IMR-90 (cell line): ENCODE measurements around the gene GFM1. TPM values are rescaled to one million over a fixed set of nuclear protein-coding genes. Genes with fewer than 3 reads are reported as not detected.

ENCODE experiments used
- ATAC-seq: fragments of 200-7000 bp; cut with Tn5 transposase; 2 replicates; pipeline ENCODE4 v1.9.1; 2020; ENCODE audit warnings: low read depth, mild to moderate bottlenecking, moderate library complexity
- BruUV-seq: library from RNA; stranded (reverse); fragments of 400-500 nt; replicated peaks from 2 replicates; lab custom pipeline; 2021; lab: Mats Ljungman, UMichigan
- CTCF ChIA-PET: fragments of 300-600 bp; formaldehyde crosslinking; extraction: SDS; loops from one replicate; lab custom pipeline; 2021; ENCODE audit warnings: antibody characterized with exemption; lab: Yijun Ruan, JAX
- POLR2A ChIA-PET: fragments of 300-600 bp; sonication (Branson Sonifier 250); formaldehyde crosslinking; loops from one replicate; lab custom pipeline; 2022; ENCODE audit warnings: antibody characterized with exemption; ENCODE audit not compliant: unreplicated experiment; lab: Charles Lee
- DNase-seq: peaks from one replicate; pipeline ENCODE4 v3.0.0; 2013
- H2AFZ ChIP-seq: replicated peaks from 2 replicates; pipeline ENCODE3; 2013; ENCODE audit warnings: low read length, mild to moderate bottlenecking; ENCODE audit not compliant: poor library complexity
- H2AK5ac ChIP-seq: 2 replicates; pipeline ENCODE4 v1.6.1; 2013; ENCODE audit warnings: low read depth, low read length, inconsistent platforms
- H2AK9ac ChIP-seq: replicated peaks from 2 replicates; pipeline ENCODE3; 2013; ENCODE audit warnings: mild to moderate bottlenecking, low read depth, low read length, moderate library complexity; ENCODE audit not compliant: poor library complexity
- H2BK120ac ChIP-seq: 2 replicates; pipeline ENCODE4 v1.6.1; 2013; ENCODE audit warnings: low read depth, low read length, inconsistent platforms
- H2BK15ac ChIP-seq: 3 replicates; pipeline ENCODE4 v1.6.1; 2013; ENCODE audit warnings: low read depth, low read length, inconsistent platforms
- H2BK20ac ChIP-seq: 2 replicates; pipeline ENCODE4 v1.6.1; 2013; ENCODE audit warnings: low read depth, mild to moderate bottlenecking, inconsistent platforms, low read length, moderate library complexity
- H2BK5ac ChIP-seq: 2 replicates; pipeline ENCODE4 v1.6.1; 2013; ENCODE audit warnings: mild to moderate bottlenecking, low read depth, low read length, inconsistent platforms; ENCODE audit not compliant: poor library complexity, severe bottlenecking
- H3K14ac ChIP-seq: replicated peaks from 2 replicates; pipeline ENCODE4 v1.6.1; 2013; ENCODE audit warnings: low read depth, low read length, inconsistent platforms
- H3K18ac ChIP-seq: 2 replicates; pipeline ENCODE4 v1.6.1; 2013; ENCODE audit warnings: low read depth, low read length, control low read depth
- H3K23ac ChIP-seq: 2 replicates; pipeline ENCODE4 v1.6.1; 2013; ENCODE audit warnings: low read depth, low read length, inconsistent platforms
- H3K27ac ChIP-seq: 2 replicates; pipeline ENCODE4 v1.5.1; 2013; ENCODE audit warnings: mild to moderate bottlenecking, control low read depth, low read length; ENCODE audit not compliant: insufficient read depth
- H3K27me3 ChIP-seq: 2 replicates; pipeline ENCODE4 v1.6.1; 2013; ENCODE audit warnings: low read length; ENCODE audit not compliant: control insufficient read depth, insufficient read depth
- H3K36me3 ChIP-seq: 2 replicates; pipeline ENCODE4 v1.6.1; 2013; ENCODE audit warnings: low read length, mixed read lengths; ENCODE audit not compliant: control insufficient read depth, insufficient read depth
- H3K4ac ChIP-seq: 2 replicates; pipeline ENCODE4 v1.6.1; 2013; ENCODE audit warnings: low read depth, low read length, inconsistent platforms
- H3K4me1 ChIP-seq: 2 replicates; pipeline ENCODE4 v1.6.1; 2013; ENCODE audit warnings: low read length, mixed read lengths; ENCODE audit not compliant: control insufficient read depth, insufficient read depth
- H3K4me2 ChIP-seq: 2 replicates; pipeline ENCODE4 v1.6.1; 2013; ENCODE audit warnings: low read depth, mild to moderate bottlenecking, control low read depth, low read length, moderate library complexity
- H3K4me3 ChIP-seq: 2 replicates; pipeline ENCODE4 v1.5.1; 2013; ENCODE audit warnings: low read depth, mild to moderate bottlenecking, control low read depth, low read length, moderate library complexity; ENCODE audit not compliant: insufficient read depth
- H3K56ac ChIP-seq: 2 replicates; pipeline ENCODE4 v1.6.1; 2013; ENCODE audit warnings: low read length, inconsistent platforms; ENCODE audit not compliant: insufficient read depth; ENCODE audit errors: extremely low read depth
- H3K79me1 ChIP-seq, 2 experiments: 2 replicates each; pipeline ENCODE4 v1.6.1; 2013; ENCODE audit warnings: low read length in 2 of 2, inconsistent platforms in 1 of 2, low read depth in 1 of 2
- H3K9ac ChIP-seq: 2 replicates; pipeline ENCODE4 v1.6.1; 2013; ENCODE audit warnings: low read depth, low read length, control low read depth
- H3K9me1 ChIP-seq: 2 replicates; pipeline ENCODE4 v1.6.1; 2013; ENCODE audit warnings: low read length, inconsistent platforms; ENCODE audit not compliant: insufficient read depth
- H3K9me3 ChIP-seq: 2 replicates; pipeline ENCODE4 v1.6.1; 2013; ENCODE audit warnings: low read length; ENCODE audit not compliant: control insufficient read depth, insufficient read depth
- H4K20me1 ChIP-seq: 2 replicates; pipeline ENCODE4 v1.6.1; 2013; ENCODE audit warnings: low read length, inconsistent platforms; ENCODE audit not compliant: insufficient read depth
- H4K5ac ChIP-seq: 2 replicates; pipeline ENCODE4 v1.6.1; 2013; ENCODE audit warnings: mild to moderate bottlenecking, low read depth, low read length, control low read depth
- H4K8ac ChIP-seq, 2 experiments: 2 replicates each; pipeline ENCODE4 v1.6.1; 2013; ENCODE audit warnings: low read depth in 2 of 2, low read length in 2 of 2, control low read depth in 1 of 2, inconsistent platforms in 1 of 2
- H4K91ac ChIP-seq: 2 replicates; pipeline ENCODE4 v1.6.1; 2013; ENCODE audit warnings: low read depth, low read length, inconsistent platforms; ENCODE audit not compliant: insufficient read depth
- BHLHE40 ChIP-seq: fragments of 150-350 bp; IDR thresholded peaks from 2 replicates; pipeline ENCODE4 v1.6.1; 2016; ENCODE audit warnings: mild to moderate bottlenecking, low read depth, low read length
- CEBPB ChIP-seq: IDR thresholded peaks from 2 replicates; pipeline ENCODE4 v1.6.1; 2012; ENCODE audit warnings: low read depth, low read length, improper control_type of control experiment
- CHD1 ChIP-seq: IDR thresholded peaks from 2 replicates; pipeline ENCODE4 v1.6.1; 2012; ENCODE audit warnings: low read depth, low read length, improper control_type of control experiment
- FOS ChIP-seq: fragments of 150-350 bp; IDR thresholded peaks from 2 replicates; pipeline ENCODE4 v1.6.1; 2016; ENCODE audit warnings: low read depth, low read length
- MAZ ChIP-seq: IDR thresholded peaks from 2 replicates; pipeline ENCODE4 v1.6.1; 2012; ENCODE audit warnings: low read depth, mild to moderate bottlenecking, low read length, improper control_type of control experiment, moderate library complexity, borderline replicate concordance
- NFE2L2 ChIP-seq: fragments of 150-350 bp; IDR thresholded peaks from 2 replicates; pipeline ENCODE4 v1.6.1; 2016; ENCODE audit warnings: low read depth, mild to moderate bottlenecking, low read length
- POLR2A ChIP-seq: IDR thresholded peaks from 2 replicates; pipeline ENCODE4 v1.6.1; 2012; ENCODE audit warnings: mild to moderate bottlenecking, low read depth, low read length
- SMC3 ChIP-seq: fragments of 150-350 bp; IDR thresholded peaks from 2 replicates; pipeline ENCODE4 v1.6.1; 2016; ENCODE audit warnings: low read depth, mild to moderate bottlenecking, antibody characterized with exemption, low read length, moderate library complexity
- WGBS, 2 experiments: methylation state at CpG; one replicate each; pipeline versions ENCODE4 v1.1.5 to v1.1.7; 2013; ENCODE audit warnings: missing lambda C conversion rate in 2 of 2; ENCODE audit not compliant: insufficient read length in 1 of 2; ENCODE audit errors: extremely low coverage in 2 of 2; 5-methylcytosine and 5-hydroxymethylcytosine counted together
- dilution Hi-C: fragments of 300-500 bp; cut with HindIII; formaldehyde crosslinking; loops from one replicate; pipeline ENCODE4 v1.14.3; 2018; ENCODE audit warnings: low sequenced_read_pairs; ENCODE audit not compliant: unreplicated experiment
- in situ Hi-C: fragments of 300-500 bp; cut with MboI; formaldehyde crosslinking; loops from 3 replicates; pipeline ENCODE4 v1.14.3; 2019; ENCODE audit warnings: low sequenced_read_pairs, inconsistent platforms, mixed read lengths
- intact Hi-C: fragments of 100-400 bp; cut with micrococcal nuclease; formaldehyde crosslinking; loops from 2 replicates; pipeline ENCODE4 v1.10.0; 2022
- polyA plus RNA-seq, 3 experiments: library from polyadenylated mRNA; depleted of rRNA; stranded (reverse); fragments of >200 nt; gene quantifications; 2 replicates each; pipeline ENCODE4 v1.2.3, GENCODE V29; 2012; ENCODE audit warnings: low replicate concordance in 1 of 3
- total RNA-seq: library from RNA; depleted of rRNA; stranded (reverse); fragments of >200 nt; gene quantifications from 2 replicates; pipeline ENCODE4 v1.2.3, GENCODE V29; 2012

The GFM1 gene
- total and polyA plus RNA-seq, 2 of the 4 experiments (the other 2 are of a cell fraction) = 12.4 to 36.0 TPM

- peak overlapping the region; percentile 10 to 50; a peak in 3 of 4 replicates for H4K8ac ChIP-seq
- peak overlapping the region; percentile 82 for H3K4ac ChIP-seq
Observed at GRCh38 chr3:158738653-158739052, 94.3 kb downstream of the GFM1 start.

More at GRCh38 chr3:158738653-158739052, 94.3 kb downstream of the GFM1 start:
- DNase-seq (no peak), ATAC-seq (no peak)
- Histone ChIP-seq H3K9me3 (peaks cover 9% of the 10 kb centered on the region), H3K27me3 (no peaks in the 10 kb centered on the region), H4K91ac (peak overlapping the region; percentile 62), H3K9me1 (peaks cover 13% of the 10 kb centered on the region), H3K36me3 (peaks cover 5% of the 10 kb centered on the region; the same call in 1 of the 2 replicates), H2BK15ac (0 out of 3 replicates have a peak overlapping the region, but pooled peaks have one; percentile 88), H2AK5ac (peak overlapping the region; percentile 94), H3K79me1 (peaks cover 0 to 4% of the 10 kb centered on the region in 2 experiments; a peak in 2 of 4 replicates), H2AK9ac (peak overlapping the region; percentile 65), H4K5ac (peak overlapping the region; percentile 81), H3K9ac (peak overlapping the region; percentile 5; the same call in 1 of the 2 replicates), H3K27ac (peak overlapping the region; percentile 95; the same call in 1 of the 2 replicates), H3K4me2 (peak overlapping the region; percentile 31; the same call in 1 of the 2 replicates), H2BK20ac (peak overlapping the region; percentile 68), H3K14ac (peak overlapping the region; percentile 76), H3K23ac (peak overlapping the region; percentile 47; the same call in 1 of the 2 replicates), H3K18ac (peak overlapping the region; percentile 47), H3K4me3 (no peak overlapping the region), H3K56ac (0 out of 2 replicates have a peak overlapping the region, but pooled peaks have one; percentile 6), H3K4me1 (peaks cover 15% of the 10 kb centered on the region), H2AFZ (peak overlapping the region; percentile 45), H2BK5ac (peak overlapping the region; percentile 58), H2BK120ac (peak overlapping the region; percentile 53; the same call in 1 of the 2 replicates), H4K20me1 (no peaks in the 10 kb centered on the region)
- BruUV-seq = no TSS peak
- TF ChIP-seq CHD1 = no peak
- TF ChIP-seq SMC3 = no peak
- no peak for TF ChIP-seq FOS
- TF ChIP-seq BHLHE40 = no peak
- no peak for TF ChIP-seq CEBPB
- TF ChIP-seq MAZ = no peak
- TF ChIP-seq NFE2L2 = no peak
- TF ChIP-seq POLR2A = no peak
- WGBS, 2 experiments = 100% methylated on average over 1 of the region's 6 CpGs; no CpG with 5 or more reads in 1 of the 2 experiments
- ChIA-PET POLR2A (no interaction called here), CTCF (interaction anchor here (1.1 kb wide), 1 partner anchor 17 kb away, joined by 3 read pairs; no protein-coding TSS in a partner anchor)
- dilution Hi-C loops (no loop called here), intact Hi-C loops (no loop called here), in situ Hi-C loops (no loop called here)
